COLO668 (cell line): Measurements from ENCODE around the gene RGS18.
"Not testable (repeated sequence)": the region's sequence is repeated elsewhere in the genome, so short reads cannot be mapped to it uniquely, and the experiment has no call there.

Source experiments
- DNase-seq: peaks from one replicate; lab custom pipeline; 2025; ENCODE audit not compliant: unreplicated experiment; lab: John Stamatoyannopoulos, UW

Gene RGS18

GRCh38 chr1:192165002-192165401 is 6.7 kb downstream of the RGS18 start:
- DNase-seq, result not testable (repeated sequence)

- no peak for DNase-seq
These were observed 8.7 kb downstream of the RGS18 start for GRCh38 chr1:192167011-192167410.

- no peak for DNase-seq
These were observed 9.8 kb downstream of the RGS18 start for GRCh38 chr1:192167911-192168700.

- no peak for DNase-seq
These were observed 10.7 kb downstream of the RGS18 start for GRCh38 chr1:192168964-192169363.

- no peak for DNase-seq
These were observed 12.1 kb downstream of the RGS18 start for GRCh38 chr1:192170196-192170984.

DNA sequence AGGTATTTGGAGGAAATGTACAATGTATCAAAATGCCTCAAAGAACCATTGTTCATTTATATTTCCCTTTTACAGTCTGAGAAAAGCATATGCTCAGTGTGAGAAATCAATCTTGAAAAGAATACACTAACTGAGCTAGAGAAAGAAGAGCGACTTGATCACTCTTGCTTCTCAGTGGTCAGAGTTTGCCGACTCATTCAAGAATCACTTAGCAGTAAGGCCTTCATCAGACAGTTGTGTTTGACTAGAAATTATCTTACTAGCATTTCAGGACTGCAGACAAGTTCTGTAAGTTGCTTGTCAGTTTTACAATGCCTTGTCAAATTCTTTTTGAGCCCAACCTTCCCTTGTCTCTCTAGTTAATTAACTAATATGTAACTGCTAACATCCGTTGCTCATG is 12.9 kb downstream of the RGS18 start:
- no peak for DNase-seq

- no peak for DNase-seq
These were observed 17.7 kb downstream of the RGS18 start for GRCh38 chr1:192175971-192176370.

GRCh38 chr1:192183788-192184187 is 25.5 kb downstream of the RGS18 start:
- DNase-seq, result no peak

GRCh38 chr1:192186197-192186596 is 27.9 kb downstream of the RGS18 start:
- no peak for DNase-seq

DNA sequence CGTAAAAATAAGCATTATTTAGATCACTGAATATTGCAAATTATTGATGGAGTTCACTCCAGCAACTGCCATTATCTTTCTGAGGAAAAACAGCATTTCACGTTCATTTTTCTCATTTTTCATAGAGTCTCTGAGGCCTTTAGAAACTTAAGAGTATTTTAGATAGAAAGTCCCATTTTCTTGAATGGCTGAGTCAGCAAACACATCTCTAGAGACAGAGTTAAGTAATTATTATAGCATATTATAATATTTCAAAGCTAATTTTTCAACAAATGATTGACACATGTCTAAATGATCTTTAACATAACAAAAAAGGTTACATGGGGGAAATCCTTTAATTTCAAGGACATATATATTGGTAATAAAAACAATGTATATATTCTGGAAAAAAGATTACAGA is 31.8 kb downstream of the RGS18 start:
- no peak for DNase-seq

GRCh38 chr1:192201303-192201702 is 43.0 kb downstream of the RGS18 start:
- no peak for DNase-seq

GRCh38 chr1:192224396-192224795 is 66.1 kb downstream of the RGS18 start:
- DNase-seq, result no peak

- no peak for DNase-seq
These were observed 66.6 kb downstream of the RGS18 start for GRCh38 chr1:192224846-192225245.

GRCh38 chr1:192225266-192225665 is 67.0 kb downstream of the RGS18 start:
- no peak for DNase-seq

- DNase-seq, result no peak
These were observed 67.4 kb downstream of the RGS18 start for GRCh38 chr1:192225703-192226102.

GRCh38 chr1:192227330-192227729 is 69.1 kb downstream of the RGS18 start:
- no peak for DNase-seq

DNA sequence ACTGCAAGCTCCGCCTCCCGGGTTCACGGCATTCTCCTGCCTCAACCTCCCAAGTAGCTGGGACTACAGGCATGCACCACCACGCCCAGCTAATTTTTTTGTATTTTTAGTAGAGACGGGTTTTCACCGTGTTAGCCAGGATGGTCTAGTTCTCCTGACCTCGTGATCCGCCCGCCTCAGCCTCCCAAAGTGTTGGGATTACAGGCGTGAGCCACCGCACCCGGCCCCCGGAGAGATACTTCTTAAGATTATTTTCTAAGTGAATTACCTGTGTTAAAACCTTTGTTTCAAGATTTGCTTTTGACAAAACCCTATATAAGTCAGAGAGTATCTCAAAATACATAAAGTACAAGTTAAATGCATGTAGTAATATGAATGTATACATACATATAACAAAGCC is 69.7 kb downstream of the RGS18 start:
- DNase-seq, result not testable (repeated sequence)

GRCh38 chr1:192232817-192233417 is 74.7 kb downstream of the RGS18 start:
- DNase-seq, result no peak

GRCh38 chr1:192235127-192235526 is 76.9 kb downstream of the RGS18 start:
- no peak for DNase-seq
